ENCODE data around the gene PHACTR3.

DNA sequence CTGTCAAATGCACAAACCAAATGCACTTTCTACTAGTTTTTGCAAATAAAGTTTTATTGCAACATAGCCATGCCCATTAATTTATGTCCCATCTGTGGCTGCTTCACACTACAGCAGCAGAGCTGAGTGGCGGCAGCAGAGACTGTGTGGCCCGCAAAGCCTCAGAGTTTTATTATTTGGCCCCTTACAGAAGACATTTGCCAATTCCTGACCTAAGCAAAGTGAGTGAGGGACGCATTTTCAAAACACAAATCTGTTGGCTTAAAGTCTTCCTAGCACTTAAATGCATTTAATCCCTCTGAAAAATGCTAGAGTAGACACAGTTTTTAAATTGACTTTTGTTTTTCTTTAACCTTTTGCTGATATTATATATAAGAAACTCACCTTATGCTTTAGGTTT is 126.4 kb downstream of the PHACTR3 start:
- TF ChIP-seq YY1 (IDR thresholded peaks at IDR 0.05; ENCODE audit: low read depth, low read length) (no peak), PHF8 (conservative IDR thresholded peaks at IDR 0.05; ENCODE audit: low read depth, low read length) (no peak)
